ENCODE data around the gene ACP4.
A peak's percentile ranks its signal among the peaks of the same experiment; 100 is the strongest.

ACP4 gene

GRCh38 chr19:50823389-50824042, 33.3 kb downstream of the ACP4 start, which contains the start of gene KLK1:
KLK1 (minus strand) TSS chr19:50823787; CDS start chr19:50823748, 39 bp downstream.
- no peak for DNase-seq

GRCh38 chr19:50826492-50827240, 36.5 kb downstream of the ACP4 start:
- no peak for DNase-seq

- no peak for DNase-seq
Observed at GRCh38 chr19:50827476-50827875, 37.3 kb downstream of the ACP4 start.

GRCh38 chr19:50829801-50830200, 39.6 kb downstream of the ACP4 start:
- DNase-seq: no peak

- no peak for DNase-seq
Observed at GRCh38 chr19:50830266-50831025, 40.2 kb downstream of the ACP4 start.

- no peak for DNase-seq
Observed at GRCh38 chr19:50831026-50831396, 40.8 kb downstream of the ACP4 start.

- no peak for DNase-seq
Observed at GRCh38 chr19:50832666-50833065, 42.5 kb downstream of the ACP4 start.

- DNase-seq: no peak
Observed at GRCh38 chr19:50833117-50833801, 43.0 kb downstream of the ACP4 start, which contains the start of gene KLK15. KLK15 (minus strand) TSS chr19:50833574; CDS start chr19:50831492, 2,082 bp downstream.

- no peak for DNase-seq
Observed at GRCh38 chr19:50833802-50834167, 43.6 kb downstream of the ACP4 start.

GRCh38 chr19:50835103-50835784, 45.0 kb downstream of the ACP4 start:
- DNase-seq: no peak

- DNase-seq: peak; percentile 30 to 54 (median 32)
Observed at GRCh38 chr19:50835785-50836542, 45.7 kb downstream of the ACP4 start.

GRCh38 chr19:50836543-50837195, 46.5 kb downstream of the ACP4 start:
- DNase-seq: no peak

- DNase-seq: no peak
Observed at GRCh38 chr19:50837300-50837699, 47.1 kb downstream of the ACP4 start.

GRCh38 chr19:50838239-50838638, 48.0 kb downstream of the ACP4 start:
- no peak for DNase-seq

- DNase-seq: no peak
Observed at GRCh38 chr19:50839712-50840655, 49.8 kb downstream of the ACP4 start.

GRCh38 chr19:50842130-50842529, 51.9 kb downstream of the ACP4 start:
- no peak for DNase-seq

GRCh38 chr19:50843205-50843604, 53.0 kb downstream of the ACP4 start:
- no peak for DNase-seq

GRCh38 chr19:50843701-50844221, 53.5 kb downstream of the ACP4 start:
- DNase-seq: no peak

- no peak for DNase-seq
Observed at GRCh38 chr19:50844296-50844935, 54.2 kb downstream of the ACP4 start.
